Activated CD8-positive, alpha-beta memory T cell treated with anti-CD3 and anti-CD28 coated beads for 1 hour (primary cell): ENCODE measurements around the gene PLAC8.
A peak's percentile ranks its signal among the peaks of the same experiment; 100 is the strongest.
"Not testable (repeated sequence)": the region's sequence is repeated elsewhere in the genome, so short reads cannot be mapped to it uniquely, and the experiment has no call there.

ENCODE experiments used
- DNase-seq, 2 donors: peaks; one replicate each; pipeline ENCODE4 v3.0.0-alpha.2; 2020; ENCODE audit warnings: low read depth in 1 of 2; ENCODE audit errors: extremely low read depth in 1 of 2

The PLAC8 gene

DNA sequence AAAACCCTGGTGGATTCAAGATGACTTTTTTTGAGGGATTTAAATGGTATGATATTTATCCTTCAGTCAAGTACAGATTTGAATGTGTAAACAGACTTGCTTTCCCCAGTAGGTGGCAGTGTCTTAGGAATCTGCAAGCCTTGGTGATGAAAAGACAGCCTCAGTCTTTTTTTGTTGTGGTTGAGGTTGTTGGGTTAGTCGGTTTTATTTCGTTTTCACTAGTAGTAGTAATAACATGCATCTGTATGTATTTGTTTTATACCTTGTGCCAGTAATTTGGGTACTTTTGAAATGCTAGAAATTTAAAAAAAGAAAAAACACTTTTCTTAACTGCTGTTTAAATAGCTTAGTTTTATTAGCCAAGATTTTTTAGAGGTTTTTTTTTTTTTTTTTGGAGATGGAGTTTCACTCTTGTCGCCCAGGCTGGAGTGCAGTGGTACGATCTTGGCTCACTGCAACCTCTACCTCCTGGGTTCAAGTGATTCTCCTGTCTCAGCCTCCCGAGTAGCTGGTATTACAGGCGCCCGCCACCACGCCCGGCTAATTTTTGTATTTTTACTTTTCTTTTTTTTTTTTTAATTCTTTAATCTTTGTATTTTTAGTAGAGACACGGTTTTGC is 40.3 kb downstream of the PLAC8 start:
- peak in 1 of 2 donors; percentile 32 for DNase-seq

- no peak for DNase-seq
Observed at GRCh38 chr4:83071116-83071515, 43.4 kb downstream of the PLAC8 start.

DNA sequence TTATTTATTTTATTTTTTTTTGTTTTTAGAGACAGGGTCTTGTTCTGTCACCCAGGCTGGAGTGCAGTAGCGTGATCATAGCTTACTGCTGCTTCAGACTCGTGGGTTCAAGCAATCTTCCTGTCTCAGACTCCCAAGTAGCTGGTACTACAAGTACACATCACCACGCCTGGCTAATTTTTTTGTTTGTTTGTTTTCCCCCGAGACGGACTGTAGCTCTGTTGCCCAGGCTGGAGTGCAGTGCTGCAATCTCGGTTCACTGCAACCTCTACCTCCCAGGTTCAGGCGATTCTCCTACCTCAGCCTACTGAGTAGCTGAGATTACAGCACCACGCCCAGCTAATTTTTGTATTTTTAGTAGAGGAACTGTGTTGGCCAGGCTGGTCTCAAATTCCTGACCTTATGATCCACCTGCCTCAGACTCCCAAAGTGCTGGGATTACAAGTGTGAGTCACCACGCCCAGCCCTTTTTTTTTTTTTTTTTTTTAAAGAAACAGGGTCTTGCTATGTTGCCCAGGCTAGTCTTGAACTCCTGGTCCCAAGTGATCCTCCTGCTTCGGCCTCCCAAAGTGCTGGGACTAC is 47.4 kb downstream of the PLAC8 start:
- no peak for DNase-seq

DNA sequence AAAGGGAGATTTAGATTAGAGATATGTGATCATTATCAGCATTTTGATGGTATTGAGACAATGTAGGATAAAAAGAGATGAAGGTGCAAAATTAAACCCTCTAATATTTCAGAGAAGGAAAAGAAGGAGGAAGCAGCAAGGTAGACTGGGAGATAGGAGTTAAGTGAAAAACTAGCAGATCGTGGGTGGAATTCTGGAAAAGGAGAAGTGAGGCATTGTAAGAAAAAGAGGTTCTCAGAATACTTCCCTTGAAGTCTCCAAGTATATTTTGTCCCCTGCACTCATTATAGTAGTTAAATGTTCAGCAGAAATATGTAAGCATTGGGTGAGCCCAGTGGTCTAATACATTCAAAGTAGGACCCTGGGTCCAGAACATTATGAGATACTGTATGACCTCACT is 49.3 kb downstream of the PLAC8 start:
- DNase-seq = no peak

GRCh38 chr4:83062739-83063138 is 51.8 kb downstream of the PLAC8 start:
- no peak for DNase-seq

GRCh38 chr4:83054928-83055327 is 59.6 kb downstream of the PLAC8 start:
- DNase-seq = no peak

GRCh38 chr4:83048781-83049180 is 65.7 kb downstream of the PLAC8 start:
- DNase-seq = not testable (repeated sequence)

DNA sequence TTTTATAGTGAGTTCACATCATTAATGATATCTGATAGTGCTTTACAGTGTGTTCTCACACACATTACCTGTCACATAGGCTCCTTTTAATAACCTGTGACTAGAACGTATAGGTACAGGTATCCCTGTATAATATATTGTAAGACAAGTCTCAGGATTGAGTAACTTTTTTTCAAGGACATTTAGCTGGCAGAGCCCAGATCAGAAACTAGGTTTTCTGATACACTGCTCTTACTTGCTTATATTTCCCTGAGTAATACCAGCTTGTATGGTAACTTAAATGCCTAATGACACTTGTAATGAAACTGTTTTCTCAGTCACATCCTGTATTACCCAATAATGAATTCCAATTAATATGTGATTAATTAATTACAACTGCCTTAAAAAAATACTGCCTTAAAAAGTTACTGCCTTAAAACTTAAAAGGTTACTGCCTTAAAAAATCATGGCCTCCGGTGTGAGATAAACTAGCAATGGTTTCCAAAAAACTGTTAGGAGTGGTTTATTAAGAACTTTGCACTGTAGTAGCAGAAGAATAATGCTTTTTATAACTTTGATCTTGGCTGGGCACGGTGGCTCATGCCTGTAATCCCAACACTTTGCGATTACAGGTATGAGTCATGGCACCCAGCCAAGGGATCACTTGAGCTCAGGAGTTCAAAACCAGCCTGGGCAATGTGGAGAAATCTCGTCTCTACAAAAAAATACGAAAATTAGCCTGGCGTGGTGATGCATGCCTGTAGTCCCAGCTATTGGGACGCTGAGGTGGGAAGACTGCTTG is 67.6 kb downstream of the PLAC8 start:
- no peak for DNase-seq

DNA sequence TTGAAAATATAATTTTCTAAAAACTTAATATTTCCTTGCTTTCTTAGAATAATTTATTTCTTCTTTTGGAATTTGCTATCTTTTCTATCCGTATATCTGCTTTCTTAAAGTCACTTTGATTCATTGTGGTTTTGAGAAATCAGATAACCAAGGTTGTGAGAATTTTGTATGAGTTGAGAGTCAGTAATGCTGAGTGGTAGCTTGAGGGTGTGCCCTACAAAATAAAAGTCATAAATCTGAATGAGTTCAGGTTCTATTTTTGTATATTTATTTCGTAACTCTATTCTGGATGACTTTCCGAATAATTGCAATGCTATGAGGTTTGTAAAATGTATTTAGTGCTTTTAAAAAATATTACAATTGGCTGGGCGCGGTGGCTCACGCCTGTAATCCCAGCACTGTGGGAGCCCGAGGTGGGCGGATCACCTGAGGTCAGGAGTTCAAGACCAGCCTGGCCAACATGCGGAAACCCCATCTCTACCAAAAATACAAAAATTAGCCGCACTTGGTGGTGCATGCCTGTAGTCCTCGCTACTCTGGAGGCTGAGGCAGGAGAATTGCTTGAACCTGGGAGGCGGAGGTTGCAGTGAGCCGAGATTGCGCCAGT is 70.6 kb downstream of the PLAC8 start:
- no peak for DNase-seq

- DNase-seq = not testable (repeated sequence)
Observed at GRCh38 chr4:83043157-83043556, 71.4 kb downstream of the PLAC8 start.

DNA sequence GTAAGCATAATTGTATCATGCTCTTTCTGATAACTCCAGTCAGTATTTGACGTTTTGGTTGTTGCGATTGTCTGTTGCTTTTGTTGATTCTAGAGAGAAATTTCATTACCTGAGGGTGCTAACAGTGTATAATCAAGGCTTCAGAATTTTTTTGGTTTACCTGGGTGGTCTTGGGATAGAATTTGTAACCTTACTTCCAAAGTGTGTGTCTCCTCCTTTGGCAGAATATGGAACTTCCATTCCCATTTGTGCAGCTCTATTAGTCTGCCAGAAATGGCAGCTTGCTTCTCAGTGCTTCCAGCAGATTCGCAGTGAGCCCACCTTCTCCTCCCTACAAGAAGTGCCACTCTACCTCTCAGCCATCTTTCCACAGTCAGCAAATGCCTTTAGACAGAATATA is 74.3 kb downstream of the PLAC8 start:
- DNase-seq = no peak
